WTC11 (cell line): ENCODE data around the gene BICD1. TPM values are rescaled to one million over a fixed set of nuclear protein-coding genes. Genes with fewer than 3 reads are reported as not detected.

Experiments used
- ATAC-seq: fragments of 200-7000 bp; cut with Tn5 transposase; 2 replicates; pipeline ENCODE4 v1.10.0; 2021; ENCODE audit warnings: mild to moderate bottlenecking, moderate library complexity
- CTCF ChIA-PET: fragments of 300-600 bp; sonication (Branson Sonifier 250); formaldehyde crosslinking; loops from one replicate; lab custom pipeline; 2021; ENCODE audit warnings: antibody characterized with exemption; lab: Charles Lee
- POLR2A ChIA-PET: fragments of 350-600 bp; sonication (Branson Sonifier 250); formaldehyde crosslinking; loops from one replicate; lab custom pipeline; 2021; ENCODE audit warnings: antibody characterized with exemption; lab: Charles Lee
- DNase-seq: peaks from one replicate; pipeline ENCODE4 v3.0.0; 2021; ENCODE audit warnings: low spot score
- H3K27ac Mint-ChIP-seq: 2 replicates; pipeline ENCODE4 v1.8.0; 2021; ENCODE audit warnings: mixed read lengths
- H3K27me3 Mint-ChIP-seq: 2 replicates; pipeline ENCODE4 v1.8.0; 2021; ENCODE audit warnings: low read depth, mild to moderate bottlenecking, moderate library complexity, mixed read lengths
- H3K36me3 Mint-ChIP-seq: 2 replicates; pipeline ENCODE4 v1.8.0; 2021; ENCODE audit warnings: mixed read lengths
- H3K4me1 Mint-ChIP-seq: 2 replicates; pipeline ENCODE4 v1.8.0; 2022; ENCODE audit warnings: mixed read lengths
- H3K4me3 Mint-ChIP-seq: 2 replicates; pipeline ENCODE4 v1.8.0; 2021; ENCODE audit warnings: mild to moderate bottlenecking, moderate library complexity, mixed read lengths
- H3K9me3 Mint-ChIP-seq: 2 replicates; pipeline ENCODE4 v1.8.0; 2021; ENCODE audit warnings: mixed read lengths
- ELF4 ChIP-seq: sonication (generic); formaldehyde crosslinking; IDR thresholded peaks from 2 replicates; pipeline ENCODE4 v1.8.1; 2022; ENCODE audit warnings: low read depth, mild to moderate bottlenecking, moderate library complexity, missing genetic modification reagents
- EMX1 ChIP-seq: fragments of 250-450 bp; sonication (Bioruptor Pico); IDR thresholded peaks from 2 replicates; pipeline ENCODE4 v1.8.0; 2021; ENCODE audit warnings: mild to moderate bottlenecking
- ESRRA ChIP-seq: sonication (generic); formaldehyde crosslinking; IDR thresholded peaks from 2 replicates; pipeline ENCODE4 v1.8.1; 2022; ENCODE audit warnings: mild to moderate bottlenecking, missing genetic modification reagents, borderline replicate concordance
- FOXK1 ChIP-seq: sonication (generic); formaldehyde crosslinking; IDR thresholded peaks from 2 replicates; pipeline ENCODE4 v1.8.0; 2022; ENCODE audit warnings: mild to moderate bottlenecking, moderate library complexity, missing genetic modification reagents
- GRHL2 ChIP-seq: fragments of 250-450 bp; sonication (Bioruptor Pico); IDR thresholded peaks from 2 replicates; pipeline ENCODE4 v1.8.0; 2022; ENCODE audit warnings: mild to moderate bottlenecking, moderate library complexity; ENCODE audit not compliant: insufficient replicate concordance, severe bottlenecking
- GTF2I ChIP-seq: fragments of 250-450 bp; sonication (Bioruptor Pico); conservative IDR thresholded peaks from 2 replicates; pipeline ENCODE4 v1.4.0; 2021; ENCODE audit warnings: mild to moderate bottlenecking
- MXD4 ChIP-seq: fragments of 250-450 bp; sonication (Bioruptor Pico); IDR thresholded peaks from 2 replicates; pipeline ENCODE4 v1.8.0; 2021; ENCODE audit warnings: mild to moderate bottlenecking, moderate library complexity, borderline replicate concordance
- NFYB ChIP-seq: sonication (generic); formaldehyde crosslinking; conservative IDR thresholded peaks from 2 replicates; pipeline ENCODE4 v1.8.0; 2022; ENCODE audit warnings: low read depth, missing genetic modification reagents
- NR2C2 ChIP-seq: sonication (generic); formaldehyde crosslinking; IDR thresholded peaks from 2 replicates; pipeline ENCODE4 v1.8.0; 2022; ENCODE audit warnings: mild to moderate bottlenecking, missing genetic modification reagents
- OVOL2 ChIP-seq: fragments of 250-450 bp; sonication (Bioruptor Pico); IDR thresholded peaks from 2 replicates; pipeline ENCODE4 v1.9.0; 2021; ENCODE audit warnings: mild to moderate bottlenecking, borderline replicate concordance
- RELA ChIP-seq: sonication (generic); formaldehyde crosslinking; IDR thresholded peaks from 2 replicates; pipeline ENCODE4 v1.8.1; 2022; ENCODE audit warnings: missing genetic modification reagents, mild to moderate bottlenecking, borderline replicate concordance
- SOX15 ChIP-seq: fragments of 250-450 bp; sonication (Bioruptor Pico); IDR thresholded peaks from 2 replicates; pipeline ENCODE4 v1.9.0; 2021; ENCODE audit warnings: mild to moderate bottlenecking
- SP1 ChIP-seq: sonication (generic); formaldehyde crosslinking; conservative IDR thresholded peaks from 2 replicates; pipeline ENCODE4 v1.8.1; 2022; ENCODE audit warnings: missing genetic modification reagents
- TEAD4 ChIP-seq: sonication (generic); formaldehyde crosslinking; IDR thresholded peaks from 2 replicates; pipeline ENCODE4 v1.8.0; 2022; ENCODE audit warnings: mild to moderate bottlenecking, missing genetic modification reagents
- ZNF121 ChIP-seq: sonication (generic); formaldehyde crosslinking; IDR thresholded peaks from 2 replicates; pipeline ENCODE4 v1.8.0; 2023; ENCODE audit warnings: missing genetic modification reagents
- total RNA-seq: library from RNA; stranded (reverse); gene quantifications from 3 replicates; pipeline ENCODE4 v1.2.3, GENCODE V29; 2021
- TF ChIP-seq, protein P1 (sequence below): sonication (generic); formaldehyde crosslinking; IDR thresholded peaks from 2 replicates; pipeline ENCODE4 v1.8.0; 2022; ENCODE audit warnings: mild to moderate bottlenecking, missing genetic modification reagents
- TF ChIP-seq, protein P2 (sequence below): sonication (generic); formaldehyde crosslinking; IDR thresholded peaks from 2 replicates; pipeline ENCODE4 v1.8.1; 2023; ENCODE audit warnings: mild to moderate bottlenecking, moderate library complexity, missing genetic modification reagents
- TF ChIP-seq, protein P3 (sequence below): sonication (generic); formaldehyde crosslinking; IDR thresholded peaks from 2 replicates; pipeline ENCODE4 v1.8.0; 2022; ENCODE audit warnings: mild to moderate bottlenecking, missing genetic modification reagents
- TF ChIP-seq, protein P4 (sequence below): sonication (generic); formaldehyde crosslinking; IDR thresholded peaks from 2 replicates; pipeline ENCODE4 v1.8.1; 2022; ENCODE audit warnings: mild to moderate bottlenecking, moderate library complexity, missing genetic modification reagents
- TF ChIP-seq, protein P5 (sequence below): sonication (generic); formaldehyde crosslinking; IDR thresholded peaks from 2 replicates; pipeline ENCODE4 v1.8.1; 2022; ENCODE audit warnings: missing genetic modification reagents, borderline replicate concordance
- TF ChIP-seq, protein P6 (sequence below): sonication (generic); formaldehyde crosslinking; IDR thresholded peaks from 2 replicates; pipeline ENCODE4 v1.8.0; 2023; ENCODE audit warnings: mild to moderate bottlenecking, missing genetic modification reagents
- TF ChIP-seq, protein P7 (sequence below): sonication (generic); formaldehyde crosslinking; IDR thresholded peaks from 2 replicates; pipeline ENCODE4 v1.8.1; 2022; ENCODE audit warnings: mild to moderate bottlenecking, missing genetic modification reagents, moderate library complexity, borderline replicate concordance

Gene BICD1
- total RNA-seq, 1 experiment from 2014 or later: 69.4 TPM

DNA sequence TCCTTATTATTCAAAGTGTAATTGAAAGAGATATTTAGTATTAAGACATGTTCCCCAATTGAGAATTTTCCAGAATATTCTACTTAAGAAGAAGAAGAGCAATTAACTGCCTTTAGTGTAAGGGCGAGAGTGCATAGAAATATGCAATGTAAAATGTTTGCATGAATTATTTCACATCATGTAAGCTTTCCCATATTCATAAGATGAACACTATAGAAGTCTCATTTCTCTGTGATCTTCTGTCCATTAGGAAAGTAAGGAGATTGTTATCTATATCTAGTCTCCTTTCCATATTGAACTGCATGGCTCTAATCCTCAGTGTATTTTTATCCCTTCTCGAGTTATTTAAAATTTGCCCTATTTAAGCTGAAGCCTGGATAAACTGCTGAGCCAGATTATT, 275.6 kb downstream of the BICD1 start:
- Mint-ChIP-seq H3K36me3 (no peaks in the 10 kb centered on the region), H3K27me3 (no peaks in the 10 kb centered on the region), H3K4me1 (peaks cover 14% of the 10 kb centered on the region), H3K27ac (no peak overlapping the region), H3K4me3 (no peak overlapping the region), H3K9me3 (no peaks in the 10 kb centered on the region)
- no peak for TF ChIP-seq NR2C2 (CRISPR knock-in tag)
- no peak for TF ChIP-seq TEAD4 (CRISPR knock-in tag)
- TF ChIP-seq EMX1 (CRISPR knock-in tag): no peak
- TF ChIP-seq ELF4 (CRISPR knock-in tag): no peak
- no peak for TF ChIP-seq SOX15 (CRISPR knock-in tag)
- TF ChIP-seq GTF2I (CRISPR knock-in tag): no peak
- no peak for TF ChIP-seq OVOL2
- TF ChIP-seq ZNF121 (CRISPR knock-in tag): no peak
- no peak for TF ChIP-seq SP1 (CRISPR knock-in tag)
- ChIA-PET POLR2A (no interaction called here), CTCF (no interaction called here)
- DNase-seq: no peak
- no peak for ATAC-seq

DNA sequence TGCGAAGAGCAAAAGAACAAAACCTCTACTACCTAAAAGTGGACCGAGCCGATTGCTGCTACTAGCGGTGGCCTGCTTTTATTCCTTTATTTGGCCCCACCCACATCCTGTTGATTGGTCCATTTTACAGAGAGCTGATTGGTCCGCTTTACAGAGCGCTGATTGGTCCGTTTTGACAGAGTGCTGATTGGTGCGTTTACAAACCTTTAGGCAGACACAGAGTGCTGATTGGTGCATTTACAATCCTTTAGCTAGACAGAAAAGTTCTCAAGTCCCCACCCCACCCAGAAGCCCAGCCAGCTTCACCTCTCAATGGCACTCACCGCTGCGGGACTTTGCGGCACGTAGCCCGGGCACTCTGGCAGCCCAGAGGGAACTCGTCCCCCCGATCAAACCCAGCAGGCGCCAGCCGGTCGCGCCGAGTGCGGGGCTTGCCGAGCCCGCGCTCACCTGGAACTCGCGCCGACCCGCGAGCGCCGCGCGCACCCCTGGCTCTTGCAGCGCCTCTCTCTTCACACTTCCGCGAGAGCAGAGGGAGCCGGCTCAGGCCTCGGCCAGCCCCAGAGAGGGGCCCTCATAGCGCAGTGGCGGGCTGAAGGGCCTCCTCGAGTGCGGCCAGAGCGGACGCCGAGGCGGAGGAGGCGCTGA, 284.0 kb downstream of the BICD1 start:
- ChIA-PET POLR2A (no interaction called here), CTCF (no interaction called here)
- Mint-ChIP-seq H3K36me3 (peaks cover 3% of the 10 kb centered on the region), H3K27ac (no peak overlapping the region), H3K4me3 (peak overlapping the region; percentile 58), H3K4me1 (peaks cover 5% of the 10 kb centered on the region), H3K9me3 (0 out of 2 replicates have a peak, but pooled peaks cover 4% of the 10 kb centered on the region), H3K27me3 (no peaks in the 10 kb centered on the region)
- TF ChIP-seq, protein P1, sequence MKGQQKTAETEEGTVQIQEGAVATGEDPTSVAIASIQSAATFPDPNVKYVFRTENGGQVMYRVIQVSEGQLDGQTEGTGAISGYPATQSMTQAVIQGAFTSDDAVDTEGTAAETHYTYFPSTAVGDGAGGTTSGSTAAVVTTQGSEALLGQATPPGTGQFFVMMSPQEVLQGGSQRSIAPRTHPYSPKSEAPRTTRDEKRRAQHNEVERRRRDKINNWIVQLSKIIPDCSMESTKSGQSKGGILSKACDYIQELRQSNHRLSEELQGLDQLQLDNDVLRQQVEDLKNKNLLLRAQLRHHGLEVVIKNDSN (CRISPR knock-in tag): no peak
- TF ChIP-seq GRHL2 (CRISPR knock-in tag): no peak
- TF ChIP-seq, protein P2, sequence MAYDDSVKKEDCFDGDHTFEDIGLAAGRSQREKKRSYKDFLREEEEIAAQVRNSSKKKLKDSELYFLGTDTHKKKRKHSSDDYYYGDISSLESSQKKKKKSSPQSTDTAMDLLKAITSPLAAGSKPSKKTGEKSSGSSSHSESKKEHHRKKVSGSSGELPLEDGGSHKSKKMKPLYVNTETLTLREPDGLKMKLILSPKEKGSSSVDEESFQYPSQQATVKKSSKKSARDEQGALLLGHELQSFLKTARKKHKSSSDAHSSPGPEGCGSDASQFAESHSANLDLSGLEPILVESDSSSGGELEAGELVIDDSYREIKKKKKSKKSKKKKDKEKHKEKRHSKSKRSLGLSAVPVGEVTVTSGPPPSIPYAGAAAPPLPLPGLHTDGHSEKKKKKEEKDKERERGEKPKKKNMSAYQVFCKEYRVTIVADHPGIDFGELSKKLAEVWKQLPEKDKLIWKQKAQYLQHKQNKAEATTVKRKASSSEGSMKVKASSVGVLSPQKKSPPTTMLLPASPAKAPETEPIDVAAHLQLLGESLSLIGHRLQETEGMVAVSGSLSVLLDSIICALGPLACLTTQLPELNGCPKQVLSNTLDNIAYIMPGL (CRISPR knock-in tag): no peak
- no peak for TF ChIP-seq MXD4 (CRISPR knock-in tag)
- TF ChIP-seq FOXK1 (CRISPR knock-in tag): no peak
- TF ChIP-seq, protein P3, sequence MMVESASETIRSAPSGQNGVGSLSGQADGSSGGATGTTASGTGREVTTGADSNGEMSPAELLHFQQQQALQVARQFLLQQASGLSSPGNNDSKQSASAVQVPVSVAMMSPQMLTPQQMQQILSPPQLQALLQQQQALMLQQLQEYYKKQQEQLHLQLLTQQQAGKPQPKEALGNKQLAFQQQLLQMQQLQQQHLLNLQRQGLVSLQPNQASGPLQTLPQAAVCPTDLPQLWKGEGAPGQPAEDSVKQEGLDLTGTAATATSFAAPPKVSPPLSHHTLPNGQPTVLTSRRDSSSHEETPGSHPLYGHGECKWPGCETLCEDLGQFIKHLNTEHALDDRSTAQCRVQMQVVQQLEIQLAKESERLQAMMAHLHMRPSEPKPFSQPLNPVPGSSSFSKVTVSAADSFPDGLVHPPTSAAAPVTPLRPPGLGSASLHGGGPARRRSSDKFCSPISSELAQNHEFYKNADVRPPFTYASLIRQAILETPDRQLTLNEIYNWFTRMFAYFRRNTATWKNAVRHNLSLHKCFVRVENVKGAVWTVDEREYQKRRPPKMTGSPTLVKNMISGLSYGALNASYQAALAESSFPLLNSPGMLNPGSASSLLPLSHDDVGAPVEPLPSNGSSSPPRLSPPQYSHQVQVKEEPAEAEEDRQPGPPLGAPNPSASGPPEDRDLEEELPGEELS (CRISPR knock-in tag): no peak
- TF ChIP-seq, protein P4, sequence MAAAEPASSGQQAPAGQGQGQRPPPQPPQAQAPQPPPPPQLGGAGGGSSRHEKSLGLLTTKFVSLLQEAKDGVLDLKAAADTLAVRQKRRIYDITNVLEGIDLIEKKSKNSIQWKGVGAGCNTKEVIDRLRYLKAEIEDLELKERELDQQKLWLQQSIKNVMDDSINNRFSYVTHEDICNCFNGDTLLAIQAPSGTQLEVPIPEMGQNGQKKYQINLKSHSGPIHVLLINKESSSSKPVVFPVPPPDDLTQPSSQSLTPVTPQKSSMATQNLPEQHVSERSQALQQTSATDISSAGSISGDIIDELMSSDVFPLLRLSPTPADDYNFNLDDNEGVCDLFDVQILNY (CRISPR knock-in tag): 0 out of 2 replicates have a peak, but pooled peaks have one; percentile 31
- TF ChIP-seq NFYB (CRISPR knock-in tag): peak; percentile 82
- no peak for TF ChIP-seq ESRRA (CRISPR knock-in tag)
- ATAC-seq (peak; percentile 80), DNase-seq (peak; percentile 60)

DNA sequence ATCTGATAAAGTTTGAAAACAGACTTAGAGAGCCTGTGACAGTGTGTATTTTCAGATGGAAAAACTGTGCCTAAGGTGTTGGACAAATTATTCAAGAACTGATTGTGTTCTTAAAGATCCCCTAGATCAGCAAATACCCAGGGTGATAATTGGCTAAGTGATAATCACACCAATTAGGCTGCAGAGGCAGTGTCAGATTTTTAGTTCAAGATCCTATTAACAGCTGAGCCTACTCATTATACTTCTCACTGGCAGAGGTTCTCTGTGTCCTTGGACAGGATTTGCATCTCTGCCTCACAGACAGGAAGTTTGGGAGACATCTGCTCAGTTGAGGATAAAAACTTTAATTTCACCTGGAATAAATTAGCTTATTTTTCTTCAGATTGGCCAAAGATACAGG, 288.4 kb downstream of the BICD1 start:
- CTCF ChIA-PET: no interaction called here
- no peaks in the 10 kb centered on the region for H3K27me3 Mint-ChIP-seq
- ATAC-seq: no peak
- no peak overlapping the region for H3K27ac Mint-ChIP-seq
- no peak for DNase-seq
- peaks cover 29% of the 10 kb centered on the region for H3K4me1 Mint-ChIP-seq
- 0 out of 2 replicates have a peak, but pooled peaks cover 4% of the 10 kb centered on the region for H3K9me3 Mint-ChIP-seq
- no peak overlapping the region for H3K4me3 Mint-ChIP-seq
- peaks cover under 1% of the 10 kb centered on the region for H3K36me3 Mint-ChIP-seq
- POLR2A ChIA-PET: no interaction called here
- TF ChIP-seq, protein P5, sequence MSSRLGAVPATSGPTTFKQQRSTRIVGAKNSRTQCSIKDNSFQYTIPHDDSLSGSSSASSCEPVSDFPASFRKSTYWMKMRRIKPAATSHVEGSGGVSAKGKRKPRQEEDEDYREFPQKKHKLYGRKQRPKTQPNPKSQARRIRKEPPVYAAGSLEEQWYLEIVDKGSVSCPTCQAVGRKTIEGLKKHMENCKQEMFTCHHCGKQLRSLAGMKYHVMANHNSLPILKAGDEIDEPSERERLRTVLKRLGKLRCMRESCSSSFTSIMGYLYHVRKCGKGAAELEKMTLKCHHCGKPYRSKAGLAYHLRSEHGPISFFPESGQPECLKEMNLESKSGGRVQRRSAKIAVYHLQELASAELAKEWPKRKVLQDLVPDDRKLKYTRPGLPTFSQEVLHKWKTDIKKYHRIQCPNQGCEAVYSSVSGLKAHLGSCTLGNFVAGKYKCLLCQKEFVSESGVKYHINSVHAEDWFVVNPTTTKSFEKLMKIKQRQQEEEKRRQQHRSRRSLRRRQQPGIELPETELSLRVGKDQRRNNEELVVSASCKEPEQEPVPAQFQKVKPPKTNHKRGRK (CRISPR knock-in tag): no peak
- TF ChIP-seq, protein P6, sequence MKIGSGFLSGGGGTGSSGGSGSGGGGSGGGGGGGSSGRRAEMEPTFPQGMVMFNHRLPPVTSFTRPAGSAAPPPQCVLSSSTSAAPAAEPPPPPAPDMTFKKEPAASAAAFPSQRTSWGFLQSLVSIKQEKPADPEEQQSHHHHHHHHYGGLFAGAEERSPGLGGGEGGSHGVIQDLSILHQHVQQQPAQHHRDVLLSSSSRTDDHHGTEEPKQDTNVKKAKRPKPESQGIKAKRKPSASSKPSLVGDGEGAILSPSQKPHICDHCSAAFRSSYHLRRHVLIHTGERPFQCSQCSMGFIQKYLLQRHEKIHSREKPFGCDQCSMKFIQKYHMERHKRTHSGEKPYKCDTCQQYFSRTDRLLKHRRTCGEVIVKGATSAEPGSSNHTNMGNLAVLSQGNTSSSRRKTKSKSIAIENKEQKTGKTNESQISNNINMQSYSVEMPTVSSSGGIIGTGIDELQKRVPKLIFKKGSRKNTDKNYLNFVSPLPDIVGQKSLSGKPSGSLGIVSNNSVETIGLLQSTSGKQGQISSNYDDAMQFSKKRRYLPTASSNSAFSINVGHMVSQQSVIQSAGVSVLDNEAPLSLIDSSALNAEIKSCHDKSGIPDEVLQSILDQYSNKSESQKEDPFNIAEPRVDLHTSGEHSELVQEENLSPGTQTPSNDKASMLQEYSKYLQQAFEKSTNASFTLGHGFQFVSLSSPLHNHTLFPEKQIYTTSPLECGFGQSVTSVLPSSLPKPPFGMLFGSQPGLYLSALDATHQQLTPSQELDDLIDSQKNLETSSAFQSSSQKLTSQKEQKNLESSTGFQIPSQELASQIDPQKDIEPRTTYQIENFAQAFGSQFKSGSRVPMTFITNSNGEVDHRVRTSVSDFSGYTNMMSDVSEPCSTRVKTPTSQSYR: no peak
- no peak for TF ChIP-seq RELA (CRISPR knock-in tag)
- TF ChIP-seq, protein P7, sequence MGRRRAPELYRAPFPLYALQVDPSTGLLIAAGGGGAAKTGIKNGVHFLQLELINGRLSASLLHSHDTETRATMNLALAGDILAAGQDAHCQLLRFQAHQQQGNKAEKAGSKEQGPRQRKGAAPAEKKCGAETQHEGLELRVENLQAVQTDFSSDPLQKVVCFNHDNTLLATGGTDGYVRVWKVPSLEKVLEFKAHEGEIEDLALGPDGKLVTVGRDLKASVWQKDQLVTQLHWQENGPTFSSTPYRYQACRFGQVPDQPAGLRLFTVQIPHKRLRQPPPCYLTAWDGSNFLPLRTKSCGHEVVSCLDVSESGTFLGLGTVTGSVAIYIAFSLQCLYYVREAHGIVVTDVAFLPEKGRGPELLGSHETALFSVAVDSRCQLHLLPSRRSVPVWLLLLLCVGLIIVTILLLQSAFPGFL: no peak
